A549 (cell line): ENCODE data around the gene MTX2. TPM values are rescaled to one million over a fixed set of nuclear protein-coding genes. Genes with fewer than 3 reads are reported as not detected.

Source experiments
- ATAC-seq, 2 experiments: fragments of 200-7000 bp in 1 of 2; fragments of >200 bp in 1 of 2; cut with Nextera tagmentation in 1 of 2; cut with Tn5 transposase in 1 of 2; 3 replicates each; pipeline versions ENCODE4 v1.8.0 to v1.9.1; 2018 to 2020; ENCODE audit warnings: mild to moderate bottlenecking in 1 of 2, moderate library complexity in 1 of 2
- CTCF ChIA-PET: fragments of 300-600 bp; sonication (Branson Sonifier 250); formaldehyde crosslinking; extraction: SDS; loops from one replicate; lab custom pipeline; 2021; ENCODE audit warnings: antibody characterized with exemption, inconsistent platforms; lab: Yijun Ruan, JAX
- POLR2A ChIA-PET: fragments of 350-600 bp; formaldehyde crosslinking; extraction: SDS; loops from one replicate; lab custom pipeline; 2021; ENCODE audit warnings: antibody characterized with exemption, inconsistent platforms; lab: Yijun Ruan, JAX
- DNase-seq, 2 experiments: peaks; one replicate each; pipeline versions ENCODE4 v3.0.0 to v3.0.0-alpha.2; 2011 to 2016; ENCODE audit warnings: low read depth in 1 of 2, low spot score in 1 of 2
- FAIRE-seq: peaks from 2 replicates; lab custom pipeline; 2011; peaks lifted over from hg19 to GRCh38; lab: Jason Lieb, UNC
- H3K27ac ChIP-seq, 2 experiments: fragments of >200 bp; sonication (Bioruptor Twin); formaldehyde crosslinking; 3 replicates each; pipeline ENCODE4 v1.5.1; 2016 to 2017
- H3K4me1 ChIP-seq: fragments of >200 bp; sonication (Bioruptor Twin); formaldehyde crosslinking; 3 replicates; pipeline ENCODE4 v1.6.1; 2016
- H3K4me2 ChIP-seq: fragments of >200 bp; sonication (Bioruptor Twin); formaldehyde crosslinking; 3 replicates; pipeline ENCODE4 v1.6.1; 2016
- H3K4me3 ChIP-seq: fragments of >200 bp; sonication (Bioruptor Twin); formaldehyde crosslinking; 3 replicates; pipeline ENCODE4 v1.5.1; 2016
- H3K9me3 ChIP-seq: fragments of >200 bp; sonication (Bioruptor Twin); formaldehyde crosslinking; 3 replicates; pipeline ENCODE4 v1.6.1; 2016
- CBX8 ChIP-seq: fragments of 200-600 bp; sonication (generic); IDR thresholded peaks from 2 replicates; pipeline ENCODE4 v1.6.1; 2016
- EHF ChIP-seq: fragments of 250-450 bp; sonication (Bioruptor Pico); IDR thresholded peaks from 2 replicates; pipeline ENCODE4 v1.5.0; 2020; ENCODE audit warnings: mild to moderate bottlenecking
- EP300 ChIP-seq, 2 experiments: fragments of >200 bp; sonication (Bioruptor Twin); formaldehyde crosslinking; IDR thresholded peaks; 2 replicates in 1 of 2; 3 replicates in 1 of 2; pipeline ENCODE4 v1.6.1; 2016 to 2017
- FOSB ChIP-seq: fragments of 250-450 bp; sonication (Bioruptor Pico); IDR thresholded peaks from 2 replicates; pipeline ENCODE4 v1.5.0; 2020; ENCODE audit warnings: mild to moderate bottlenecking, moderate library complexity
- FOXS1 ChIP-seq: fragments of 250-450 bp; sonication (Bioruptor Pico); IDR thresholded peaks from 2 replicates; pipeline ENCODE4 v1.5.0; 2020; ENCODE audit warnings: mild to moderate bottlenecking, moderate library complexity
- MAZ ChIP-seq: fragments of 150-350 bp; IDR thresholded peaks from 2 replicates; pipeline ENCODE4 v1.6.1; 2014; ENCODE audit warnings: antibody characterized with exemption, low read depth, low read length, borderline replicate concordance
- MYC ChIP-seq: IDR thresholded peaks from 2 replicates; pipeline ENCODE4 v1.6.1; 2012; ENCODE audit warnings: mild to moderate bottlenecking, inconsistent platforms, low read length, improper control_type of control experiment, borderline replicate concordance
- PHF8 ChIP-seq: fragments of 200-600 bp; sonication (generic); IDR thresholded peaks from 2 replicates; pipeline ENCODE4 v1.6.1; 2016; ENCODE audit warnings: low read depth, mild to moderate bottlenecking, antibody characterized with exemption, moderate library complexity, borderline replicate concordance
- POLR2AphosphoS2 ChIP-seq: conservative IDR thresholded peaks from 2 replicates; pipeline ENCODE4 v1.6.1; 2012; ENCODE audit warnings: low read length, improper control_type of control experiment, inconsistent platforms
- RARB ChIP-seq: fragments of 250-450 bp; sonication (Bioruptor Pico); IDR thresholded peaks from 2 replicates; pipeline ENCODE4 v1.8.0; 2021; ENCODE audit warnings: mild to moderate bottlenecking, moderate library complexity
- RFX5 ChIP-seq: fragments of 450-650 bp; IDR thresholded peaks from 2 replicates; pipeline ENCODE4 v1.7.1; 2014; ENCODE audit warnings: antibody characterized with exemption, mild to moderate bottlenecking, moderate library complexity
- TFCP2L1 ChIP-seq: fragments of 250-450 bp; sonication (Bioruptor Pico); IDR thresholded peaks from 2 replicates; pipeline ENCODE4 v1.5.0; 2021; ENCODE audit warnings: mild to moderate bottlenecking
- ZC3H11A ChIP-seq: fragments of 450-650 bp; IDR thresholded peaks from 2 replicates; pipeline ENCODE4 v1.6.1; 2014; ENCODE audit warnings: antibody characterized with exemption, mild to moderate bottlenecking
- ZNF302 ChIP-seq: fragments of 250-450 bp; sonication (Bioruptor Pico); IDR thresholded peaks from 2 replicates; pipeline ENCODE4 v1.9.0; 2021; ENCODE audit warnings: inconsistent platforms, mild to moderate bottlenecking, moderate library complexity
- WGBS: methylation state at CpG from one replicate; pipeline ENCODE4 v1.1.6; 2017; ENCODE audit errors: missing lambda C conversion rate; 5-methylcytosine and 5-hydroxymethylcytosine counted together
- polyA plus RNA-seq, 4 experiments: library from polyadenylated mRNA; depleted of rRNA in 3 of 4; stranded (reverse); fragments of >200 nt; fragmentation: RNase III in 1 of 4; extraction: RNeasy Plus Mini Kit Qiagen cat#74134 plus additional on column Dnase treatment in 1 of 4; gene quantifications; 2 replicates in 3 of 4; 3 replicates in 1 of 4; pipeline ENCODE4 v1.2.3, GENCODE V29; 2011 to 2017
- TF ChIP-seq, protein P1 (sequence below): fragments of 150-350 bp; IDR thresholded peaks from 2 replicates; pipeline ENCODE4 v1.6.1; 2014; ENCODE audit warnings: low read depth, mild to moderate bottlenecking, low read length
- TF ChIP-seq, protein P2 (sequence below): fragments of >200 bp; sonication (Bioruptor Twin); formaldehyde crosslinking; IDR thresholded peaks from 2 replicates; pipeline ENCODE4 v1.6.1; 2016
- TF ChIP-seq, protein P3 (sequence below): IDR thresholded peaks from 2 replicates; pipeline ENCODE4 v1.6.1; 2012
- TF ChIP-seq, protein P4 (sequence below): fragments of 200-600 bp; sonication (generic); IDR thresholded peaks from 2 replicates; pipeline ENCODE4 v1.6.1; 2016; ENCODE audit warnings: antibody characterized with exemption, mild to moderate bottlenecking, moderate library complexity
- TF ChIP-seq, protein P5 (sequence below): fragments of >200 bp; sonication (Bioruptor Twin); formaldehyde crosslinking; IDR thresholded peaks from 3 replicates; pipeline ENCODE4 v1.6.1; 2016

Gene MTX2
- polyA plus RNA-seq, 2 of the 4 experiments (the other 2 are of a cell fraction): 56.9 to 81.8 TPM

DNA sequence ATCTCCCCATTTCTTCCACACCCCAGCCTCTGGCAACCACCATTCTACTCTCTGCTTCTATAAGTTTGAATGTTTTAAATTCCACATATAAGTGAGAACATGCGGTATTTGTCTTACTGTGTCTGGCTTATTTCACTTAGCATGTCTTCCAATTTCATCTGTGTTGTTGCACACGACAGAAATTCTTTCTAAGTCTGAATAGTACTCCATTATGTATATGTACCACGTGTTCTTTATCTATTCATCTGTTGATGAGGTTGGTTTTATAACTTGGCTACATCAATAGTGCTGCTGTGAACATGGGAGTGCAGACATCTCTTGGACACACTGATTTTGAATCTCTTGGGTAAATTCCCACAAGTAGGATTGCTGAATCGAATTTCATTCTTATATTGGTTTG, 31.8 kb upstream of the MTX2 start:
- H3K4me2 ChIP-seq: no peak overlapping the region
- WGBS: 24% methylated on average over 4 of the region's 4 CpGs
- ChIA-PET POLR2A (no interaction called here), CTCF (no interaction called here)
- ATAC-seq (no peak), DNase-seq (no peak), FAIRE-seq (no peak)
- no peak overlapping the region for H3K27ac ChIP-seq
- H3K4me1 ChIP-seq: no peaks in the 10 kb centered on the region
- no peak overlapping the region for H3K4me3 ChIP-seq
- TF ChIP-seq FOSB (CRISPR knock-in tag): no peak
- TF ChIP-seq TFCP2L1 (CRISPR knock-in tag): no peak
- TF ChIP-seq, protein P1, sequence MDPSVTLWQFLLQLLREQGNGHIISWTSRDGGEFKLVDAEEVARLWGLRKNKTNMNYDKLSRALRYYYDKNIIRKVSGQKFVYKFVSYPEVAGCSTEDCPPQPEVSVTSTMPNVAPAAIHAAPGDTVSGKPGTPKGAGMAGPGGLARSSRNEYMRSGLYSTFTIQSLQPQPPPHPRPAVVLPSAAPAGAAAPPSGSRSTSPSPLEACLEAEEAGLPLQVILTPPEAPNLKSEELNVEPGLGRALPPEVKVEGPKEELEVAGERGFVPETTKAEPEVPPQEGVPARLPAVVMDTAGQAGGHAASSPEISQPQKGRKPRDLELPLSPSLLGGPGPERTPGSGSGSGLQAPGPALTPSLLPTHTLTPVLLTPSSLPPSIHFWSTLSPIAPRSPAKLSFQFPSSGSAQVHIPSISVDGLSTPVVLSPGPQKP: no peak
- TF ChIP-seq, protein P2, sequence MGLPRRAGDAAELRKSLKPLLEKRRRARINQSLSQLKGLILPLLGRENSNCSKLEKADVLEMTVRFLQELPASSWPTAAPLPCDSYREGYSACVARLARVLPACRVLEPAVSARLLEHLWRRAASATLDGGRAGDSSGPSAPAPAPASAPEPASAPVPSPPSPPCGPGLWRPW: no peak
- no peak for TF ChIP-seq FOXS1 (CRISPR knock-in tag)
- TF ChIP-seq PHF8: no peak
- TF ChIP-seq MYC: no peak
- TF ChIP-seq MAZ: no peak
- TF ChIP-seq, protein P3, sequence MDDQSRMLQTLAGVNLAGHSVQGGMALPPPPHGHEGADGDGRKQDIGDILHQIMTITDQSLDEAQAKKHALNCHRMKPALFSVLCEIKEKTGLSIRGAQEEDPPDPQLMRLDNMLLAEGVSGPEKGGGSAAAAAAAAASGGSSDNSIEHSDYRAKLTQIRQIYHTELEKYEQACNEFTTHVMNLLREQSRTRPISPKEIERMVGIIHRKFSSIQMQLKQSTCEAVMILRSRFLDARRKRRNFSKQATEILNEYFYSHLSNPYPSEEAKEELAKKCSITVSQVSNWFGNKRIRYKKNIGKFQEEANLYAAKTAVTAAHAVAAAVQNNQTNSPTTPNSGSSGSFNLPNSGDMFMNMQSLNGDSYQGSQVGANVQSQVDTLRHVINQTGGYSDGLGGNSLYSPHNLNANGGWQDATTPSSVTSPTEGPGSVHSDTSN: no peak
- no peak for TF ChIP-seq RARB (CRISPR knock-in tag)
- TF ChIP-seq, protein P4, sequence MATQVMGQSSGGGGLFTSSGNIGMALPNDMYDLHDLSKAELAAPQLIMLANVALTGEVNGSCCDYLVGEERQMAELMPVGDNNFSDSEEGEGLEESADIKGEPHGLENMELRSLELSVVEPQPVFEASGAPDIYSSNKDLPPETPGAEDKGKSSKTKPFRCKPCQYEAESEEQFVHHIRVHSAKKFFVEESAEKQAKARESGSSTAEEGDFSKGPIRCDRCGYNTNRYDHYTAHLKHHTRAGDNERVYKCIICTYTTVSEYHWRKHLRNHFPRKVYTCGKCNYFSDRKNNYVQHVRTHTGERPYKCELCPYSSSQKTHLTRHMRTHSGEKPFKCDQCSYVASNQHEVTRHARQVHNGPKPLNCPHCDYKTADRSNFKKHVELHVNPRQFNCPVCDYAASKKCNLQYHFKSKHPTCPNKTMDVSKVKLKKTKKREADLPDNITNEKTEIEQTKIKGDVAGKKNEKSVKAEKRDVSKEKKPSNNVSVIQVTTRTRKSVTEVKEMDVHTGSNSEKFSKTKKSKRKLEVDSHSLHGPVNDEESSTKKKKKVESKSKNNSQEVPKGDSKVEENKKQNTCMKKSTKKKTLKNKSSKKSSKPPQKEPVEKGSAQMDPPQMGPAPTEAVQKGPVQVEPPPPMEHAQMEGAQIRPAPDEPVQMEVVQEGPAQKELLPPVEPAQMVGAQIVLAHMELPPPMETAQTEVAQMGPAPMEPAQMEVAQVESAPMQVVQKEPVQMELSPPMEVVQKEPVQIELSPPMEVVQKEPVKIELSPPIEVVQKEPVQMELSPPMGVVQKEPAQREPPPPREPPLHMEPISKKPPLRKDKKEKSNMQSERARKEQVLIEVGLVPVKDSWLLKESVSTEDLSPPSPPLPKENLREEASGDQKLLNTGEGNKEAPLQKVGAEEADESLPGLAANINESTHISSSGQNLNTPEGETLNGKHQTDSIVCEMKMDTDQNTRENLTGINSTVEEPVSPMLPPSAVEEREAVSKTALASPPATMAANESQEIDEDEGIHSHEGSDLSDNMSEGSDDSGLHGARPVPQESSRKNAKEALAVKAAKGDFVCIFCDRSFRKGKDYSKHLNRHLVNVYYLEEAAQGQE: no peak
- no peak for TF ChIP-seq RFX5
- no peaks in the 10 kb centered on the region for H3K9me3 ChIP-seq

DNA sequence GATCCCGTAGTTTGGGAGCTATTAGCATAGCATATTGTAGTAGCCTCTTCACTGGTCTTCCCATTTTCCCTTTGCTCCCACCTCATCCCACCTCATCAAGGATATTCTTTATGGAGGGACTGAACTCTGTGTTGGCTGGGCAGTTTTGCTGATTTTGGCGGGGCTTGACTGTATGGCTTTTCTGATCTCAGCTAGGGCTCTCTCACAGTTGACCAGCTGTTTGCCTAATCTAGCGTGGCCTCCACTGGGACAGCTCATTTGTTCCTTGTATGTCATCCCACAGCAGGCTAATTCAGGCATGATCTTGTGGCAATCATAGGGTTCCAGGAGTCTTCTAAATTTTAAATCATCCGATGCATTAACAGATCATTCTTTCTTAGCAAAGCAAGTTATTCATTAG, 30.2 kb upstream of the MTX2 start:
- ATAC-seq: no peak
- CTCF ChIA-PET: interaction anchor here (0.7 to 1.4 kb wide), 4 partner anchors 11 to 1339 kb away, joined by 3 to 6 read pairs (median 3); no protein-coding TSS in a partner anchor
- 50% methylated on average over 4 of the region's 4 CpGs for WGBS
- TF ChIP-seq, protein P4: no peak
- no peak for TF ChIP-seq EHF (CRISPR knock-in tag)
- TF ChIP-seq CBX8: no peak
- no peak for TF ChIP-seq FOXS1 (CRISPR knock-in tag)
- no peak for TF ChIP-seq POLR2AphosphoS2
- TF ChIP-seq ZC3H11A: no peak
- no peak for TF ChIP-seq EP300 (IDR thresholded peaks at IDR 0.05)
- no peak for TF ChIP-seq MYC
- TF ChIP-seq, protein P5, sequence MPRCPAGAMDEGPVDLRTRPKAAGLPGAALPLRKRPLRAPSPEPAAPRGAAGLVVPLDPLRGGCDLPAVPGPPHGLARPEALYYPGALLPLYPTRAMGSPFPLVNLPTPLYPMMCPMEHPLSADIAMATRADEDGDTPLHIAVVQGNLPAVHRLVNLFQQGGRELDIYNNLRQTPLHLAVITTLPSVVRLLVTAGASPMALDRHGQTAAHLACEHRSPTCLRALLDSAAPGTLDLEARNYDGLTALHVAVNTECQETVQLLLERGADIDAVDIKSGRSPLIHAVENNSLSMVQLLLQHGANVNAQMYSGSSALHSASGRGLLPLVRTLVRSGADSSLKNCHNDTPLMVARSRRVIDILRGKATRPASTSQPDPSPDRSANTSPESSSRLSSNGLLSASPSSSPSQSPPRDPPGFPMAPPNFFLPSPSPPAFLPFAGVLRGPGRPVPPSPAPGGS: no peak
- no peak for TF ChIP-seq ZNF302 (CRISPR knock-in tag)
- no peak for FAIRE-seq
- POLR2A ChIA-PET: no interaction called here
- Histone ChIP-seq H3K9me3 (no peaks in the 10 kb centered on the region), H3K4me3 (no peak overlapping the region), H3K4me1 (no peaks in the 10 kb centered on the region), H3K27ac (no peak overlapping the region), H3K4me2 (no peak overlapping the region)
- DNase-seq: no peak
